Ascending aorta (tissue), 2 donors: ENCODE data around the gene TOMM70. TPM values are rescaled to one million over a fixed set of nuclear protein-coding genes. Genes with fewer than 3 reads are reported as not detected.
A peak's percentile ranks its signal among the peaks of the same experiment; 100 is the strongest.

Experiments
- DNase-seq, 2 donors: peaks; one replicate each; pipeline ENCODE4 v3.0.0-alpha.2; 2019; ENCODE audit warnings: low spot score in 2 of 2
- H3K27ac ChIP-seq, 2 donors: fragments of 200-600 bp; sonication (generic); one replicate each; pipeline ENCODE4 v1.5.1; 2016 to 2017; ENCODE audit warnings: mild to moderate bottlenecking in 1 of 2
- H3K27me3 ChIP-seq: fragments of 200-600 bp; sonication (generic); one replicate; pipeline ENCODE4 v1.5.1; 2017
- H3K36me3 ChIP-seq, 2 donors: fragments of 200-600 bp; sonication (generic); one replicate each; pipeline ENCODE4 v1.5.1; 2016
- H3K4me1 ChIP-seq, 2 donors: fragments of 200-600 bp; sonication (generic); one replicate each; pipeline ENCODE4 v1.5.1; 2016 to 2017; ENCODE audit warnings: mild to moderate bottlenecking in 1 of 2
- H3K4me3 ChIP-seq, 2 donors: fragments of 200-600 bp; sonication (generic); one replicate each; pipeline ENCODE4 v1.5.1; 2016 to 2017; ENCODE audit warnings: mild to moderate bottlenecking in 1 of 2
- H3K9me3 ChIP-seq, 2 donors: fragments of 200-600 bp; sonication (generic); one replicate each; pipeline ENCODE4 v1.5.1; 2016
- CTCF ChIP-seq, 3 experiments: fragments of 200-600 bp in 2 of 3; fragments of 450-650 bp in 1 of 3; sonication (generic) in 2 of 3; IDR thresholded peaks; one replicate each; pipeline ENCODE4 v1.5.1; 2016 to 2019; ENCODE audit warnings: antibody characterized with exemption in 3 of 3, mild to moderate bottlenecking in 1 of 3, moderate library complexity in 1 of 3
- intact Hi-C: fragments of 100-400 bp; cut with DNase I; formaldehyde crosslinking; loops from one replicate; pipeline ENCODE4 v1.15.1; 2023
- total RNA-seq: library from RNA; depleted of rRNA; stranded (reverse); fragments of >200 nt; gene quantifications from one replicate; pipeline ENCODE4 v1.1.0, GENCODE V29; 2016

Gene TOMM70
- total RNA-seq, 1 donor from 2014 or later, result 16.4 TPM

GRCh38 chr3:100317912-100318311 lies 83.0 kb downstream of the TOMM70 start:
- H3K4me3 ChIP-seq, result no peak overlapping the region
- H3K4me1 ChIP-seq, result peaks cover 0 to 3% of the 10 kb centered on the region in 2 donors
- peaks cover 16 to 28% of the 10 kb centered on the region in 2 donors for H3K36me3 ChIP-seq
- no peaks in the 10 kb centered on the region for H3K27me3 ChIP-seq
- no peak for TF ChIP-seq CTCF (IDR thresholded peaks at IDR 0.05)
- H3K9me3 ChIP-seq, result no peaks in the 10 kb centered on the region
- intact Hi-C loops, result no loop called here
- no peak for DNase-seq
- H3K27ac ChIP-seq, result no peak overlapping the region

DNA sequence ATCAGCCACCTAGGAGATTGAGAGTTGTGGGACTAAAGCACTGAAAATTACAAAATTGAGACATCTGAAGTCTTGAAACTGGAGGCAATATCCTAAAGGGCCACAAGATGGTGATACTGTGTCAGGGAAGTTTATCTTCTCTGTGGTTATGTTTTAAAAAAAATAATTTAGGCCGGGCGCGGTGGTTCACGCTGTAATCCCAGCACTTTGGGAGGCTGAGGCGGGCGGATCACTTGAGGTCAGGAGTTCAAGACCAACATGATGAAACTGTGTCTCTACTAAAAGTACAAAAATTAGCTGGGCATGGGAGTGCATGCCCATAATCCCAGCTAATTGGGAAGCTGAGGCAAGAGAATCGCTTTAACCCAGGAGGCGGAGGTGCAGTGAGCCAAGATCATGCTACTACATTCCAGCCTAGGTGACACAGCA lies 84.2 kb downstream of the TOMM70 start:
- no peaks in the 10 kb centered on the region for H3K9me3 ChIP-seq
- H3K27ac ChIP-seq, result no peak overlapping the region
- H3K36me3 ChIP-seq, result peaks cover 21 to 29% of the 10 kb centered on the region in 2 donors
- intact Hi-C loops, result loop anchor here (1.0 kb wide), 1 partner anchor 274 kb away; no protein-coding TSS in a partner anchor
- H3K4me1 ChIP-seq, result peaks cover 0 to 3% of the 10 kb centered on the region in 2 donors
- no peak for DNase-seq
- no peaks in the 10 kb centered on the region for H3K27me3 ChIP-seq
- H3K4me3 ChIP-seq, result no peak overlapping the region
- peak; percentile 62 to 68 (median 63) for TF ChIP-seq CTCF (IDR thresholded peaks at IDR 0.05)

Other genes with a start within 250 kb of the TOMM70 start
- gene TBC1D23, start 140.1 kb downstream of the TOMM70 start, total RNA-seq, result 56.9 TPM
- gene NIT2, start 66.3 kb downstream of the TOMM70 start, total RNA-seq, result 5.3 TPM
- 1.3 TPM for gene LNP1, start 450 bp upstream of the TOMM70 start, total RNA-seq
- 30.9 TPM for gene TMEM45A, start 91.5 kb upstream of the TOMM70 start, total RNA-seq
- not detected for gene ADGRG7, start 208.5 kb upstream of the TOMM70 start, total RNA-seq